Measurements from ENCODE around the gene ARHGAP15.
A peak's percentile ranks its signal among the peaks of the same experiment; 100 is the strongest.

ARHGAP15 gene

DNA sequence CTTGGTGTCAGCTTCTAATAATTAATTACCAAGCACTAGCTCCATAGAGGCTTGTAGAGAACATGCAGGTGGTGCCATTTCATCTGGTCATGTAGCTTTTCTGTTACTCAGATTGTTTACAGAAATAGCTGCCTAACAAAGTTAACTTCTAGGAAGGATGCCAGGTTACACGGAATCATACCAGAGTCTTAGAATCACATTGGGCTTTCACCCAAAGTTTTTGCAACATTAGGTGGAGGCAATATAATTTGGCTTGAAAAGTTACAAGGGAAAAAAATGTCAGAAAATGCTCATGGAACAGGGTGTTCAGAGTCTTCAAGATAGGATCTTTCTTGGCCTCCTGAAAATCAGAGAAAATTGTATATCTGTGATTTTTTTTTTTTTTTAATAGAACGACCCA, 135.6 kb downstream of the ARHGAP15 start:
- Histone ChIP-seq H2AFZ (ENCODE audit: low read length) (no peak overlapping the region), H3F3A (ENCODE audit: insufficient read depth, low read length) (no peaks in the 10 kb centered on the region), H3K4me1 (ENCODE audit: low read length) (no peaks in the 10 kb centered on the region), H3K27me3 (replicated peaks; ENCODE audit: insufficient read depth, low read length) (no peaks in the 10 kb centered on the region), H3K4me3 (ENCODE audit: low read length) (no peak overlapping the region), H3K79me2 (ENCODE audit: low read length) (no peaks in the 10 kb centered on the region), H4K20me1 (ENCODE audit: insufficient read depth, low read length) (no peaks in the 10 kb centered on the region), H3K9ac (ENCODE audit: low read length) (no peak overlapping the region), H3K9me2 (replicated peaks; ENCODE audit: insufficient read depth, low read length) (no peaks in the 10 kb centered on the region), H3K36me3 (replicated peaks; ENCODE audit: insufficient read depth, low read length) (no peaks in the 10 kb centered on the region), H3K4me2 (ENCODE audit: low read depth, low read length) (no peak overlapping the region), H3K9me3 (replicated peaks; ENCODE audit: insufficient read depth, low read length) (no peaks in the 10 kb centered on the region), H3K27ac (ENCODE audit: low read length) (no peak overlapping the region)
- no peak for DNase-seq
- no peak for TF ChIP-seq EZH2 (optimal IDR thresholded peaks at IDR 0.05; ENCODE audit: low read depth, low read length)
- TF ChIP-seq, protein P1, sequence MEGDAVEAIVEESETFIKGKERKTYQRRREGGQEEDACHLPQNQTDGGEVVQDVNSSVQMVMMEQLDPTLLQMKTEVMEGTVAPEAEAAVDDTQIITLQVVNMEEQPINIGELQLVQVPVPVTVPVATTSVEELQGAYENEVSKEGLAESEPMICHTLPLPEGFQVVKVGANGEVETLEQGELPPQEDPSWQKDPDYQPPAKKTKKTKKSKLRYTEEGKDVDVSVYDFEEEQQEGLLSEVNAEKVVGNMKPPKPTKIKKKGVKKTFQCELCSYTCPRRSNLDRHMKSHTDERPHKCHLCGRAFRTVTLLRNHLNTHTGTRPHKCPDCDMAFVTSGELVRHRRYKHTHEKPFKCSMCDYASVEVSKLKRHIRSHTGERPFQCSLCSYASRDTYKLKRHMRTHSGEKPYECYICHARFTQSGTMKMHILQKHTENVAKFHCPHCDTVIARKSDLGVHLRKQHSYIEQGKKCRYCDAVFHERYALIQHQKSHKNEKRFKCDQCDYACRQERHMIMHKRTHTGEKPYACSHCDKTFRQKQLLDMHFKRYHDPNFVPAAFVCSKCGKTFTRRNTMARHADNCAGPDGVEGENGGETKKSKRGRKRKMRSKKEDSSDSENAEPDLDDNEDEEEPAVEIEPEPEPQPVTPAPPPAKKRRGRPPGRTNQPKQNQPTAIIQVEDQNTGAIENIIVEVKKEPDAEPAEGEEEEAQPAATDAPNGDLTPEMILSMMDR (IDR thresholded peaks at IDR 0.05; ENCODE audit: low read length): no peak
- no peak for TF ChIP-seq EZH2phosphoT487 (IDR thresholded peaks at IDR 0.05; ENCODE audit: low read length)

DNA sequence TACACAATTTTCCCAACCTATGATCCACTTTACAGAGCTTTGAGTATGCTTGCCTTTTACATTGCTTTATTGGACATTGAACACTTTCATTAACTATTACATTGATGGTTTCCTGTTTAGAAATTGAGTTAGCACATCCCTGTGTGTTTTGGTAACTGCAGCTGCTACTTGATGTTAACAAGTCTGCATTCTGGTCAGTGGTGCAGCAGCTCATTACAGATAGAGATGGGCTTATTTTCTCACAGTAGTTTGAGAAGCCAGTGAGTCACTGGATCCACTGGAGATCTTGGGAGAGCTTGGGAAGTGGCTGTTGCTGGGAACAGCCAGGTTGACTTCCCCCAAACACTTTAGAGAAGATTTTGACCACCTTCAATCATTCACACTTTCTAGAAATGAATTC, 150.5 kb downstream of the ARHGAP15 start:
- no peaks in the 10 kb centered on the region for H3F3A ChIP-seq (ENCODE audit: insufficient read depth, low read length)
- H3K4me2 ChIP-seq (ENCODE audit: low read depth, low read length): no peak overlapping the region
- H3K79me2 ChIP-seq (ENCODE audit: low read length): no peaks in the 10 kb centered on the region
- no peak for TF ChIP-seq EZH2phosphoT487 (IDR thresholded peaks at IDR 0.05; ENCODE audit: low read length)
- no peaks in the 10 kb centered on the region for H3K36me3 ChIP-seq (replicated peaks; ENCODE audit: insufficient read depth, low read length)
- H3K4me1 ChIP-seq (ENCODE audit: low read length): no peaks in the 10 kb centered on the region
- no peaks in the 10 kb centered on the region for H3K9me3 ChIP-seq (replicated peaks; ENCODE audit: insufficient read depth, low read length)
- no peak overlapping the region for H3K4me3 ChIP-seq (ENCODE audit: low read length)
- no peaks in the 10 kb centered on the region for H4K20me1 ChIP-seq (ENCODE audit: insufficient read depth, low read length)
- no peak overlapping the region for H2AFZ ChIP-seq (ENCODE audit: low read length)
- H3K27ac ChIP-seq (ENCODE audit: low read length): no peak overlapping the region
- H3K9ac ChIP-seq (ENCODE audit: low read length): no peak overlapping the region
- no peaks in the 10 kb centered on the region for H3K9me2 ChIP-seq (replicated peaks; ENCODE audit: insufficient read depth, low read length)
- H3K27me3 ChIP-seq (replicated peaks; ENCODE audit: insufficient read depth, low read length): no peaks in the 10 kb centered on the region
- no peak for DNase-seq

DNA sequence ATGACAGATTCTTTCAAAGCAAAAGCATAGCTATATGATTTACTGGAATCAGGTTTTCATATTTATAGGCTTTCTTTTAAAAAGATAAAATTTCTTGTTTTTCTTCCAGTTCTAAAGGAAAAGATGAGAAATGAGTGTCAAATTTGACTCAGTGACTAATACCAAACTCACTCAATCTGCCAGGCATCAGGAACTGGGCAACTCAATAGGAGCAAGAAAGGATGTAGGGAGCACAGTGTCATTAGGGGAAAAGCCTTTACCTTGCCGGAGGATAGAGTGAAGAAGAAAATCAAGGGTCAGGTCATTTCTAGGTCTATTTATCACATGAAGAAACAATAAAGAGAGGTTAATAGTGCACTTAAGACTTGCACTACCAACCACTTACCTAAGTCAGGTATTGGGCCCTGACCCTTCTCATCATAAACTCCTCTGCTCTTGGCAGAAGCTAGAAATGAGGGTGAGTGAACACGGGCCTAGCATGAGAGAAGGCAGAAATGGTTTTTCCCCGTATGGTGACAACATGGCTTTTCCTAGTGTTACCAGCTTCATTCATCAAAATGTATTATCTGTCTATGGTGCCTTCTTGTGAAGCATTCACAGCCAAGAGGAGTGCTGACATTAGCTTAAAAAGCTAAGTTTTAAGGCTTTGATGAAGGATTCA, 151.0 kb downstream of the ARHGAP15 start:
- H3K27me3 ChIP-seq (replicated peaks; ENCODE audit: insufficient read depth, low read length): no peaks in the 10 kb centered on the region
- DNase-seq: no peak
- TF ChIP-seq, protein P1 (IDR thresholded peaks at IDR 0.05; ENCODE audit: low read length): no peak
- TF ChIP-seq EZH2phosphoT487 (IDR thresholded peaks at IDR 0.05; ENCODE audit: low read length): no peak
- no peak for TF ChIP-seq EZH2 (optimal IDR thresholded peaks at IDR 0.05; ENCODE audit: low read depth, low read length)
- no peak overlapping the region for H3K27ac ChIP-seq (ENCODE audit: low read length)
- no peaks in the 10 kb centered on the region for H3K79me2 ChIP-seq (ENCODE audit: low read length)
- no peak overlapping the region for H2AFZ ChIP-seq (ENCODE audit: low read length)
- H3F3A ChIP-seq (ENCODE audit: insufficient read depth, low read length): no peaks in the 10 kb centered on the region
- no peaks in the 10 kb centered on the region for H3K36me3 ChIP-seq (replicated peaks; ENCODE audit: insufficient read depth, low read length)
- H4K20me1 ChIP-seq (ENCODE audit: insufficient read depth, low read length): no peaks in the 10 kb centered on the region
- H3K9me2 ChIP-seq (replicated peaks; ENCODE audit: insufficient read depth, low read length): no peaks in the 10 kb centered on the region
- H3K9ac ChIP-seq (ENCODE audit: low read length): no peak overlapping the region
- no peak overlapping the region for H3K4me2 ChIP-seq (ENCODE audit: low read depth, low read length)
- H3K4me3 ChIP-seq (ENCODE audit: low read length): no peak overlapping the region
- no peaks in the 10 kb centered on the region for H3K9me3 ChIP-seq (replicated peaks; ENCODE audit: insufficient read depth, low read length)
- H3K4me1 ChIP-seq (ENCODE audit: low read length): no peaks in the 10 kb centered on the region

DNA sequence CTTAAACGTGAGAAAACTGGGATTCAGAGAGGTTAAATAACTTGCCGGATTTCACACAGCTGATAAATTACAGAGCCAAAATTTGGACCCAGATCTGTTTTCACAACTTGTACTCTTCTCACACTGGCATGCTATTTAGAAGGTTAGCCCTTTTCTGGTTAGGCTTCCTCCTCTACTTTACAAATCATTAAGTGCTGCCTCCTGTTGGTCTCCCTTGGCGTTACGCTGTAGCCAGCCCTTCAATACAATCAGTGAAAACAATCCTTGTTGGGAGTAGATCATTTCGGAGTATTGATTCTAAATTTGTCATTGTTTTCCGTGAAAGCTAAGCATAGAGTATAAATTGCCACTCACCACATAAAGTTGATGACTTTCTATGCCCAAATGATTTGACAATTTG, 153.5 kb downstream of the ARHGAP15 start:
- H3K9me3 ChIP-seq (replicated peaks; ENCODE audit: insufficient read depth, low read length): no peaks in the 10 kb centered on the region
- H3K9ac ChIP-seq (ENCODE audit: low read length): no peak overlapping the region
- no peaks in the 10 kb centered on the region for H3F3A ChIP-seq (ENCODE audit: insufficient read depth, low read length)
- no peaks in the 10 kb centered on the region for H3K79me2 ChIP-seq (ENCODE audit: low read length)
- no peaks in the 10 kb centered on the region for H3K4me1 ChIP-seq (ENCODE audit: low read length)
- no peaks in the 10 kb centered on the region for H3K27me3 ChIP-seq (replicated peaks; ENCODE audit: insufficient read depth, low read length)
- no peaks in the 10 kb centered on the region for H3K36me3 ChIP-seq (replicated peaks; ENCODE audit: insufficient read depth, low read length)
- H2AFZ ChIP-seq (ENCODE audit: low read length): no peak overlapping the region
- no peak for TF ChIP-seq EZH2 (optimal IDR thresholded peaks at IDR 0.05; ENCODE audit: low read depth, low read length)
- TF ChIP-seq, protein P1 (IDR thresholded peaks at IDR 0.05; ENCODE audit: low read length): peak; percentile 37
- no peak overlapping the region for H3K27ac ChIP-seq (ENCODE audit: low read length)
- H4K20me1 ChIP-seq (ENCODE audit: insufficient read depth, low read length): no peaks in the 10 kb centered on the region
- H3K9me2 ChIP-seq (replicated peaks; ENCODE audit: insufficient read depth, low read length): no peaks in the 10 kb centered on the region
- H3K4me3 ChIP-seq (ENCODE audit: low read length): no peak overlapping the region
- H3K4me2 ChIP-seq (ENCODE audit: low read depth, low read length): no peak overlapping the region
- no peak for DNase-seq

All from MM.1S (cell line).